T1000 (cell line): ENCODE data around the gene CYP46A1.

Experiments
- DNase-seq: peaks from one replicate; lab custom pipeline; 2025; ENCODE audit warnings: mixed read lengths; lab: John Stamatoyannopoulos, UW

CYP46A1 gene

DNA sequence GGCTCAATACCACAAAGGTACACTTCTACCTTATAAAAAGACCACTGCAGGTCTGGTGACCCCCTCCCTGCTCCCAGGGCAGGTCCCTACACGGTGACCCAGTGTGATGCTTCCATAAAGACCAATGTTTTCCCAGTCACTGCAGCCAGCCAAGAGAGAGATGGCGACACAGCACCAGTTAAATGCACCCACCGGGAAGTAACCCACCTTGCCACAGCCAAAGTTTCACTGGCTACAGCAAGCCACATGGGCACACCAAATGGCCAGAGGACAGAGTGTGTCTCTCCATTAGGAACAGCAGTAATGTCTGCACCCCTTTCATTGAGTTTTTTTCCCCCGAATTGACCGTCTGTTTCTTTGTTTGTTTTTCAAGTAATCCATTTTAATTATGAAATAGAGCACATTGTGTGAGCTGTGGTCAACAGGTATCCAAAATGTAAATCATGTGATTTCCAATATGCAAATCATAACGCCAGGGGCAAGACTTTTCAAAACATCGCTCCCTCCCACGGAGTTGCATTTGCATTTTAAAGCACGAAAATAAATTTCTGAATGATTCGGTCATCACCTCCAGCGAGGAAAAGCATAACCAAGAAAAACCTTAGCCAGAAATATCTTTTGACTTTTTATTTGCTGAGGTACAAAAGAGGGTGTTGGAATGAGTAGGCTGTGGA, 60.2 kb downstream of the CYP46A1 start:
- DNase-seq, result no peak

DNA sequence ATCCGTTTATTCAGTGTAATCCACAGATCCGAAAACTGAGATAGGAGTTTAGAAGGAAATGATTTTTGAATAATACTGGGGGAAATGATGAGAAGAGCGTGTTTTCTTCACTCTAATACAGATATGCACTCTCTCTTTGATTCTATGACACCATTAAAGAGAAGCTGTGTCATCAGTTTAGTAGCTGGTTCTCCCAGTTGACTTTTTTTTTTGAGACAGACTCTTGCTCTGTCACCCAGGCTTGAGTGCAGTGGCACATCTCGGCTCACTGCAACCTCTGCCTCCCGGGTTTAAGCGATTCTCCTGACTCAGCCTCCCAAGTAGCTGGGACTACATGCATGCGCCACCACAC, 60.8 kb downstream of the CYP46A1 start:
- no peak for DNase-seq

DNA sequence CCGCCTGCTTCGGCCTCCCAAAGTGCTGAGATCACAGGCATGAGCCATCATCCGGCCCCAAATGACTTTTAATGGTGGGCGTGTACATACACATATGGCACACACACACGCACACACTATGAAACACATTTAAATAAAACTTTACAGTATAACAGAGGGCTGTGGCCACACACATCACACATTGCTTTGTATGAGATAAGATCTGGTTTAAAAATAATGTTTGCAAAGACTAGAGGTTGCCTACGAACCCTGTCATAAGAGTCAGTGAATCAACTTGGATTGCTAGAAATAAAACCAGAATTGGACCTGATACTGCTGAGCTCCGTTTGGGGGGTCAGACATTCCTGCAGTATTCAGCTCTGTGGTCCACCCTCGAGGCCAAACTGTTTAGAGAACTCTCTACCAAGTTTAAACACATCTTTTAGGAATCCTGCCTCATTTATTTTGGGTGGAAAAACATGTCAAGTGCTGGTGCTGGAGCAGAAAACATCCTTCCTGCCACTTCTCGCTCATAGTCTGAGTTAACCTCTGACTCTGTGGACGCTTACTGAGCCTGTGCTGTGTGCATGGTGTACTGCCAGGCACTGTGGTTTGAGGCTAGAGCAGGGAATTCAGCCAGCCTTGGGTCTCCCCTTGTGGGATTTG, 61.3 kb downstream of the CYP46A1 start:
- no peak for DNase-seq

DNA sequence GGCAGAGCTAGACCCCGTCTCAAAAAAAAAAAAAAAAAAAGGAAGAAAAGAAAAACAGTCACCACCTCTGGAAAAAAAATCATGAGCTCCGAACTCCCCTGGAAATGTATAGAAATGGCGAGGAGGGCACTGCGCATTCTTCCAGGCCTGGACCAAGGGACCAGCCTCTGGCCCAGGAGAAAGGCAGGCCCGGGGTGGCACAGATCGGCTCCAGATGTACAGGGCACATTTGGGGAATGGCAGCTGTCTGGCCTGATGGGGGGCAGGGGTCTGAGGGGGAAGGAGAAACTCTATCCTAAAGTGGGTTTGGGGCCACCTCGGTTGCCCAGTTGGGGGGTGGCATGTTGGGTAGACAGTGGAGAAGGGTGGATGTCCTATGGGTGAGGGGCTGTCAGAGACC, 63.1 kb downstream of the CYP46A1 start:
- DNase-seq, result no peak

DNA sequence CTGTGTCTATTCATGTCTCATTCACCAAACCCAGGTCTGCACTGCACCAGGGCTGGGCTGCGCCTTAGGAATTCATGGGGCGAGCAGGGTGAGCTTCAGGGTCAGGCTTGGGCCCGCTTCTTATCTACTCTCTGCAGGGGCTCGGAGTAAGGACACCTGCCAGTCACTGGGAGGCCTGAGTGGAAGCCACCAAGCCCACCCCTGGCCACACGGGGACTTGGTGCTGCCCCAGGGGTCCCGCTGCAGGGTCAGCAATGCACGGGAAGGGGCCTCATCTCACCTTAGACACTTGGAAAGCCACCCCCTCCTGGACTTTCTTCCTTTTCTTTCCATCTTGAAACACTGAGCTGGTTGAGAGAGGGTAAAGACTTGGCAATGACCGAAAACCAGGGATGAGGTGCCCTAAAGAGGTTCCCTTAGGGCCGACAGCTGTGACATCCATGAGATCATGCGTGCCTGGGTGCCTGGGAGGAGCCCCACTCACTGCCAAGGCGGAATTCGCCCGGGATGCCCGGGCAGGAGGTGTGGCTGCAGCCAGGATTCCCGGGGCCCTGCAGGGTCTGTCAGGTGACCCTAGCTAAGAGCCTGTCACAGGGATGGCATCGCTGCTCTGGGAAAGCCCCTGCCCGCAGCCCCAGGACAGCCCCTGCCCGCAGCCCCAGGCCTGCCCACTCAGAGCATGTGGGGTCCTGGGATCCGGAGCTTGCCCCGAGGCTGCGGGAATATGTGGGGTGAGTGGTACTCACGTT, 63.7 kb downstream of the CYP46A1 start:
- no peak for DNase-seq

DNA sequence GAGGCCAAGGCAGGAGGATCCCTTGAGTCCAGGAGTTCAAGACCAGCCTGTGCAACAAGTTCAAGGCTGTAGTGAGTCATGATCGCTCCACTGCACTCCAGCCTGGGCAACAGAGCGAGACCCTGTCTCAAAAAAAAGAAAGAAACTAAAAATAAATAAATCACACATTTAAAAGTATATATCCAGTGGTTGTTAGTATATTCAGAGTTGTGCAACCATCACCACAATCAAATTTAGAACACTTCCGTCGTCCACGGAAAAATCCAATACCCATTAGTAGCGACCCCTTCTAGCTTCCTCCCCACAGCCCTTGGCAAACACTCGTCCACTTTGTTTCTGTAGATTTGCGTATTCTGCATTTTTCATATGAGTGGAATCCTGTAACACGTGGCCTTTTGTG, 64.4 kb downstream of the CYP46A1 start:
- no peak for DNase-seq

DNA sequence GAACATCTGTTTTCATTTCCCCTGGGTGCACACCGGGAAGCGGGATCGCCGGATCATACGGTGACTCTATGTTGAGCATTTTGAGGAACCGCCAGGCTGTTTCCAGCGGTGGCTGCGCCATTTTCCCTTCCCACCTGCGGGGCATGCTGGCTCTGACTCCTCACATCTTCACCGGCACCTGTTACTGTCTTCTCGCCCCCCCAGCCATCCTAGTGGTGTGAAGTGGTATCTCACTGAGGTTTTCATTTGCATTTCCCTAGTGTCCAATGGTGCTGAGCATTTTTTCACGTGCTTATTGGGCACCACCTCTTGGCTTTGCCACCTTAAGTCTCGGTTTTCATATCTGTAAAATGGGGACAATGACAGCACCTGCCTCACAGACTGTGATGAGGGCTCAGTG, 65.0 kb downstream of the CYP46A1 start:
- DNase-seq, result no peak

DNA sequence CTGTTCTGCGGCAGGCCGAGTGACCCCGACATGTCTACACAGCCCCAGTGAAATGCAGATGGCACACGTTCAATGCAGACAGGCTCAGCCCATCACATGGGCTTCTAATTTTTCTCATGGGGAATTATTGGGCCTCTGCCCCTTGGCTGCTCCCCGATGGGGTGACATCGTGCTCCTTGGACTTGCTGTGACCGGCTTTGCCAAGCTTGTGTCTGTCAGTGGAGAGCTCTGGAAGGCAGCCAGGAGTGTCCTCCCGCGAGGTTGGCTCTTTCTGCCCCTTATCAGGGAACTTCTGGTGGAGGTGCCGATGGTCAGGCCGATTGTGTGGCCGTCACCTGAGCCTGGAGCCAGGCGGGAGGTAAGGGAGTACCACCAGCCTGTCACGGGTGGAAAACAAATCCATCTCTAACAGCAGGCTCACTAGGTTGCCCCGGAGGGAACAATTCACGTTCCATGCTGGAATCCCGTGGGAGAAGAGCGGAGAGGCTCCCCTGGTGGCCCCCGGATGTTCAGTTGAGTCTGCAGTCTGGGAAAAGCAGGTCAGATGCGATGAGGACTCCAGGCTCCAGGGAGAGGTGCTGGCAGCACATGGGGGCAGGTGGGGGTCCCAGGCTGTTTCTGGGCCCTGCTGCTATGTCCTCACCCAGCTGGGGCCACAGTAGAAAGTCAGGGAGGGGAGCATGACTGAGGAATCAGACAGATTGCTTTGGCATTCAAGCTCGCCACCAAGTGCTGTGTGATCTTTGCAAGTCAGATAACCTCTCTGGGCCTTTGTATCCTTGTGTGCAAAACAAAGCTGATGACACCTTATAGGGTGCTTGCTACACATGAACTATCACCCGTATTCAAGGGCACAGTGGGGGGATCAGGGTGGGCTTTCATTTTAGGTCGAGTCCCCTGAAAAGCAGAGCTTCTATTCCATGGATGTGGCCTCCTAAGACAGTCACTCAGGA, 65.9 kb downstream of the CYP46A1 start:
- no peak for DNase-seq

DNA sequence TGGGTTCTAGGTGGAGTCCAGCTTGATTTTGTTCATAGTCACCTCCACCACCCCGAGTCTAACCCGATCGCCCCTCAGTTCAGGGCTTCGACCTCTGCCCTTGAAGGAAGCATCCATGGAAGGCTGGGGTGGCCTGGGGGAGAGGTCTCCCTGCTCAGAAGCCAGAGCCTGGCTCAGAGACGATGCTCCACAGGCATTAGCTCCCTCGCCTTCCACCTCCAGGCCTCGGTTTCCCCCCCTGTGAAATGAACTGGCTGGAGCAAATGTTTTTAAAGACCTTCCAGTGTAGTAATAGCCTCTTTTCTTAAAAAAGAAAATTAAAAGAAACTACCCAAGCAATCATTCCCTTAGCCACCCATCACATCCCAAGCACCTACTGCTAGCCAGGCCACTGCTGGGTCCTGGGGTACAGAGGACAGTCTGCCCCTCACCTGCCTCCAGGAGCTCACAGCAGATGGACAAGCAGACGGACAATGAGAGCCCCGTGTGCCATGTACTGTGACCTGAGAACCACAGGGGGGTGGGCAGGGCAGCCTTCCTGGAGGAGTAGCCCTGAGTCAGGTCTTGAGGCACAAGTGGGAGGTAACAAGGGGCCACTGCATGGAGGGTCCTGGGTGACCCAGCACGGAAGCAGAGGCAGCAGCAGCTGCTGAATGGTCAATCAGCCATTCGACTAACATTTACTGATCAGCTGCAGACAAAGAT, 66.8 kb downstream of the CYP46A1 start:
- DNase-seq, result no peak

DNA sequence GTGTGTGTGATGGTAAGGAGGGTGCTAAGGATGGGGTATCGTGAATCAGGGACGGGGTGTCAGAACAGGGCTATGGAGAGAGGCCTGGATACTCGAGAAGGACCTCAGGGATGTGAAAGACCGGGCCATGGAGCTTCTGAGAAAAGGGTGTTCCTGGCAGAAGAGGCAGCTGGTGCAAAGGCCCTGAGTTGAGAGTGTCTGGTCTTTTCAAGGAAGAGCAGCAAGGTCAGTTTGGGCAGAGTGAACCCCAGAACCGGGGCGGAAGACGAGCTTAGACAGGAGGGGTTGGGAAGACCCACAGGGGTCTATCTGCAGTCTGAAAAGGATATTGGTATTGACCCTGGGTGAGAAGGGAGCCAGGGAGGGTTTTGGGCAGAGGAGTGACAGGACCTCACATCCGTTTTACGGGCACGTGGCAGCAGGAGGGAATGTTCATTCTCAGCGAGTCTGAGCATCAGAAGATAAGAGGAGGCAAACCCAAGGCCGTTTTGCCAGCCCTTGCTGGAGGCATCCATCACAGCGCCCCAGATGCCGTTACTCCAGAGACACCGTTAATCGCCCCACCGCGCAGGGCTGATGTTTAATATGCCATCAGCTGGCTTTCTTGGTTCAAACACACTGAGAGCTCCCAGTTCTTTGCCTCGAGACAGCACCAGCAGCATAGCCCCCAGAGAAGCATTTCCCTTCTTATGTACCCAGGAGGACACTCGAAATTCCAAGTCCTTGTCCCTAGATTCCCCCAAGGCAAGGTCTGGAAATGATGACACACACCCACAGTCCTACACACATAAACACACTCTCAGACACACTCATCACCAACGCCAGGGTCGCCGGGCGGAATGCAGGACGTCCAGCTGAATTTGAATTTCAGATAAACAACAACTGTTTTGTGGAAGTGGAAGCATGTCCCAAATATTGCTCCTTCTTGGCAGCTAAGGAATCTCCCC, 67.7 kb downstream of the CYP46A1 start:
- peak; percentile 17 for DNase-seq

DNA sequence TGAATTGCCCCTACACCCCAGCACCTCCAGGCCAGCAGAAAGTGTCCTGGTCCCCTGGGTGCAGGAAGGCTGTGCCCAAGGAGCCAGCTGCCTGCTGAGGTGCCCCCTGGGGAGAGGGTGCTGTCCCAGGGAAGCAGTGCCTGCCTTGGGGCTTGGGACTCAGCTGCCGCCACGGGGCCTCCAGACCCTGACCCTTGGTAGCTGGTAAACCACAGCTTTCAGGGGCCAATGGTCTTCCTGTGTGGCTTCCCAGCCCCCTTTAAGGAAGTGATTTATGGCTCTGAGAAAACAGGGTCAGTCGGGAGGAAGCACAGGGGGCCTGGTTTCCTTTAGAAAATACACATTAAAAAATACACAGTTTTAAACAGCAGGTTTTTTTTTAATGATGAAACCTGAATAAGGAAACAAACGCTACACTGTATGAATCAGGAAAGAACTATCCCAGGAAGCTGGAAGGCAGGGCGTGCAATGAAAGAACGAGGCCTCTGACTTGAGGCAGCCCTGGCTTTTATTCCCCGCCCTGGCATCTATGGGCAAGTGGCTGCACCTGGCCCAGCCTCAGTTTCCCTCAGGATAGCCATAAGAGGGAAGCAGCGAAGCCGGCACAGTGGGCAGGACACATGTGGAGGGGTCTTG, 68.5 kb downstream of the CYP46A1 start:
- DNase-seq, result no peak

DNA sequence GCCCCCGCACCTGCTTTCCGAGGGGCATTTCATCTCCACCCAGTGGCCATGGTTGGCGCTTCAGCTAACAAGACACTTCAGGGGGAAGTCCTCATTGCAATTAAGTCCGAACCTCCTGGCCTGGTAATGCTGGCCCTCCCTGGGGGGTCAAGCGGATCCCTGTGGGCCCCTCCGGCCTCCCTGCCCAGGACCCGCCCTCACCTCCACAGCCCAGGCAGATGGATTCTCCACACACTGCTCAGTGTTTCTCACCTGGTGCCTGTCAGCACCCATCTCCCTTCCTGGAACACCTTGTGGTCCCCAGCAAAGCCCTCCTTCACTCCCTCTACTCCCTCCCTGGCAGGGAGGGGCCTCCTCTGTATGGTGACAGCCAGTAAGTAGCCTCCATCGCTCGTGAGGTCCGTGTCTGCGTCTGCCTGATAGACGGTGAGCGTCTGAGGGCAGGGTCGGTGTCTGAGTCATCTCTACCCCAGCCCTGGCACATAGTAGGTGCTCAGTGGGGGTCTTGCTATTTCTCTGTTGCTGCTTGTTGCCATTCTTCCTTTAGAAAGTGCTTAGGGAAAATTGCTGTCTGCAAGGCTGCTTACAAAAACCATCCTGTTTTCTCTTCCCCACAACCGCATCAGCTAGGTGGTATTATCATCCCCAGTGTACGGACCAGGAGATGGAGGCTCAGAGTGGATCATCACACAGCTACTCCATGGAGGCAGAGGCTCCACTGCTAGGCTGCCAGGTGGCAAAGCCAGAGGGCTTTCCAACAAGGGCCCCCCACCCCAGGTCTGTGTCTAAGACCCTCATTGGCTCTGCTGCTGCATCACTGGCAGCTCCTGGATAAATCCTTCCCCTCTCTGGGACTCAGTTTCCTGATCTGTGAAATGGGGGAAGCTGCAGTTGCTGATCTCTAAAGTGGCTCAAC, 69.4 kb downstream of the CYP46A1 start:
- DNase-seq, result no peak

DNA sequence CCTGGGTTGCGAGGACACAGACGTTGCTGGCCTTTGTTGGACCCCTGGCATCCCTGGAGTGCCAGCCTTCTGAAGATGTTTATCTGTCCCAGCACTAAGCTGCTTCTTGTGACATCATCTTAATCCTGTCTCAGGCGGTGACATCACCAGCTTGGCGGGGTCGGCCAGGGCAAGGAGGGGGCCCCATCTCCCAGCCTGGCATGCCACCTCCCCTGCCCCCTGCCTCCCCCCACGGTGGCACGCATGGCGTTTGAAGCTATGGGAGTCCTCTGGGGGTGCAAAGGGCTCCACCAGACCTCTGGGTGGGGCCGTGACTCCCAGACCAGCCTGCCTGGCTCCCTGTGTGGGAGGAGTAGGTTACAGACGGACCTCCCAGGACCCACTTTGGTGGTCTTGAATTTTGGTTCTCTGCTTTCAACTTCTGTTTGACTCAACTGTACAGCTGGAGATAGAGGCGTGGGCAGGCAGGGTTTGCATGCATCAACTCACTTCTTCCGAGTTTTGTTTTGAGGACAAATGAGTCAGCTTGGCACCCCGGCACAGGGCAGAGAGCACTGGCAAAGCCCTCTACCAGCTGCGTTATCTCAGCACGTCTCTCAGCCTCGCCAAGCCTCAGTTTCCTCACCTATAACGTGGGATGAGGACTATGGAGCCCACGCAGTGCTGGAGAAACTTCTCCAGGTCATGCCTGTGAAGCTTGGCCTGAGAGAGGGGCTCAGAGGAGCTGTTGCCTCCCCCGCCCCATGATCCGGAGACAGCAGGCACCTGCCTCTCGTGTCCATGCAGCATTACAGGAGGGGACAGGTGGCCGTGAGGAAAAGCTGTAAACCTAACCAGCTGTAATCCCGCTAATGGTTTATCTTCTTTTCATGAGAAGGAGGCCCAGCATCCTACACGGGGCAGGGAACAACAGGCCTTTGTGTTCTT, 70.3 kb downstream of the CYP46A1 start:
- no peak for DNase-seq

DNA sequence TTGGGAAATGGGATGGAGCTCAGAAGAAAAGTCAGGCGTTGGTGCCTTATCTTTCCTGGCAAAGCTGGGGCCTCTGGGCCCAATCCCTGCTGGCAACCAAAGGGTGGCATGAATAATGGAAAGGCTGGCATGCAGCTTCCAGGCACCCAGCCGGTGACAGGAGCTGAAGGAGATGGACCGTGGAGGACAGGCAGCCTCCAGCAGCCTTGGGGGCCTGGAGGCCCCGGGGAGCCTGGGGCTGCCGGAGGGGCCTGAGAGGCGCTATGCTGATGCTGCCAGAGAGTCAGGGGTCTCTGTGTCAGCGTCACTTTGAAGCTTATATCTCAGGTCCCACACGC, 70.9 kb downstream of the CYP46A1 start:
- DNase-seq, result no peak

DNA sequence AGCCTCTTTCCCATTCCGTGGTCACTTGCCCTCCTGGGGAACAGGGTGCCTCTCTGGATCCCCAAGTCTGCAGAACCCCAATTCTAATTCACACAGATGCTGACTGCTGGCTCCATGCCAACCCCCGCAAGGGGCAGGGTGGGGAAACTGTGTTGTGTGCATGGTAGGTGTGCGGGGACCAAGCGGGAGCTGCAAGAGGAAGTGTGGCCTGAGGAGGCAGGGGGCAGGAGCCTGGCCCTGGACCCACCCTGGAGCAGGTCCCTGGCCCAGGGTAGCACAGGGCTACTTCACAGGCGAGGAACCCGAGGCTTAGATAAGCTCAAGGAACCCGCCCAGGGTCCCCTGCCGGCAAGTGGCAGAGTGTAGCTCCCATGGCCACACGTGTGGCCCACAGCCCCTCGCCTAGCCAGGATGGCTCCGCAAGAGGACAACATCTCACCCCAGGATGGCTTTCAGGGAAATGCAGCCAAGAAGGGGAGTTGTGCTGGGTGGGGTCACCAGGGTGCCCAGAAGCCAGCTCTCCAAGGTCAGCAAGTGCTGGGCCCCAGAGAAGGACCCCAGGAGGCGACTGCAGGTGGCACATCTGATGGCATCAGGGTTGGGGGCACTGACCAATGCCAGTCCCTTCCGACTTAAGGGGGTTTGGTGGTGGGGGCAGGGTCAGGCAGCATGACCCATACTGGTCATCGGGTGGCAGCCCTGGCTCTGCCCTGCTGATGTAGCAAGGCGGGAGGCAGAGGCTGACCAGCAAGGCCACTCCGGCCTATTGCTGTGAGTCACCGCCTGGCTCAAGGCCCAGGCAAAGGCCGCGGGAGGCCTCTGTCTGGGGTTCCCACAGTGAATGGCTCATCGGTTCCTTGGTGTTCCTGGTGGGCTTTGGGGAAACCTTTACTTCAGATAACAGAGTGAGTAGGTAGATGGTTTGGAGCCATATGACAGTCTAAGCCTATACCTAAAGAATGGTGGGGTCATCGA, 71.8 kb downstream of the CYP46A1 start:
- peak; percentile 80 for DNase-seq

DNA sequence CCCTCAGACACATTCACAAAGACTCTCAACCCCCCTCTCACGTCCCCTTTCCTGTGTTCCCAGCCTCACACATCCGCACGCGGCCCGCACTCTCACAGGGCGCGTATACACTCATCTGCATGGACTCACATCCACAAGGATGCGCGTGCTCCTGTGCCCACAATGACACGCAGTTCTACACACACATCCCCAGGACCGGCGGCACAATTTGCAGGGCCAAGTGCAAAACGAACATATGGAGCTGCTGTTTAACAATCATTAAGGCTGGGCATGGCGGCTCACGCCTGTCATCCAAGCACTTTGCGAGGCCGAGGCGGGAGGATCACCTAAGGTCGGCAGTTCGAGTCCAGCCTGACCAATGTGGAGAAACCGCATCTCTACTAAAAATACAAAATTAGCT, 72.7 kb downstream of the CYP46A1 start:
- no peak for DNase-seq
